K562 (cell line): ENCODE measurements around the gene LRRC8C. TPM values are rescaled to one million over a fixed set of nuclear protein-coding genes. Genes with fewer than 3 reads are reported as not detected.

ENCODE experiments used
- ATAC-seq: fragments of 200-7000 bp; cut with Tn5 transposase; 3 replicates; pipeline ENCODE4 v1.9.1; 2020; ENCODE audit warnings: moderate library complexity
- BruUV-seq: library from RNA; stranded (reverse); fragments of 400-500 nt; replicated peaks from 2 replicates; lab custom pipeline; 2021; lab: Mats Ljungman, UMichigan
- CTCF ChIA-PET: fragments of 300-600 bp; formaldehyde crosslinking; extraction: SDS; loops from one replicate; lab custom pipeline; 2021; ENCODE audit warnings: low intra/inter-chr PET ratio; lab: Yijun Ruan, JAX
- POLR2A ChIA-PET: fragments of 300-600, 350-650 bp; sonication (Branson Sonifier 250); formaldehyde crosslinking; extraction: SDS; loops from one replicate; lab custom pipeline; 2021; ENCODE audit warnings: antibody characterized with exemption, inconsistent platforms; lab: Yijun Ruan, JAX
- DNase-seq, 4 experiments: peaks; one replicate each; pipeline versions ENCODE4 v3.0.0 to v3.0.0-alpha.2; 2011 to 2018; ENCODE audit warnings: low spot score in 3 of 4, mixed read lengths in 3 of 4; ENCODE audit errors: extremely low read depth in 1 of 4
- FAIRE-seq: peaks from 2 replicates; lab custom pipeline; 2011; peaks lifted over from hg19 to GRCh38; lab: Jason Lieb, UNC
- H2AFZ ChIP-seq: 2 replicates; pipeline ENCODE4 v1.6.0; 2011; ENCODE audit warnings: low read depth, low read length, control low read depth, inconsistent platforms
- H3K27ac ChIP-seq: fragments of 200-600 bp; 3 replicates; pipeline ENCODE4 v1.8.0; 2011; ENCODE audit warnings: low read depth, mild to moderate bottlenecking, control low read depth, inconsistent platforms, low read length, moderate library complexity, mixed read lengths; ENCODE audit errors: extremely low read depth
- H3K27me3 ChIP-seq, 2 experiments: fragments of 300-600 bp in 1 of 2; 2 replicates in 1 of 2; 3 replicates in 1 of 2; pipeline versions ENCODE4 v1.6.0 to v1.8.0; 2011; ENCODE audit warnings: inconsistent platforms in 2 of 2, low read length in 2 of 2, mild to moderate bottlenecking in 1 of 2, mixed read lengths in 1 of 2, moderate library complexity in 1 of 2; ENCODE audit not compliant: control insufficient read depth in 2 of 2, insufficient read depth in 2 of 2
- H3K36me3 ChIP-seq: fragments of 300-600 bp; 3 replicates; pipeline ENCODE4 v1.8.0; 2011; ENCODE audit warnings: mild to moderate bottlenecking, low read length, inconsistent platforms; ENCODE audit not compliant: control insufficient read depth, insufficient read depth
- H3K4me1 ChIP-seq, 2 experiments: fragments of 200-600 bp in 1 of 2; replicated peaks in 1 of 2; 2 replicates in 1 of 2; 3 replicates in 1 of 2; pipeline versions ENCODE4 v1.5.1 to v1.8.0; 2011; ENCODE audit warnings: inconsistent platforms in 2 of 2, low read length in 2 of 2, mild to moderate bottlenecking in 1 of 2, mixed read lengths in 1 of 2, moderate library complexity in 1 of 2; ENCODE audit not compliant: control insufficient read depth in 2 of 2, insufficient read depth in 2 of 2
- H3K4me2 ChIP-seq: 2 replicates; pipeline ENCODE4 v1.6.1; 2011; ENCODE audit warnings: low read length, control low read depth, inconsistent platforms, mixed read lengths; ENCODE audit not compliant: insufficient read depth
- H3K4me3 ChIP-seq: fragments of 200-600 bp; sonication (generic), shearing (Covaris generic); 2 replicates; pipeline ENCODE4 v1.5.1; 2016; ENCODE audit warnings: control low read depth, inconsistent platforms
- H3K79me2 ChIP-seq: fragments of 200-600 bp; 3 replicates; pipeline ENCODE4 v1.8.0; 2011; ENCODE audit warnings: low read length, inconsistent platforms; ENCODE audit not compliant: control insufficient read depth, insufficient read depth
- H3K9ac ChIP-seq, 2 experiments: 2 replicates each; pipeline versions ENCODE4 v1.6.0 to v1.6.1; 2011; ENCODE audit warnings: low read depth in 2 of 2, low read length in 2 of 2, control low read depth in 1 of 2, inconsistent platforms in 1 of 2, mild to moderate bottlenecking in 1 of 2, mixed read lengths in 1 of 2; ENCODE audit not compliant: insufficient read depth in 1 of 2
- H3K9me1 ChIP-seq: one replicate; pipeline ENCODE4 v1.6.0; 2011; ENCODE audit warnings: inconsistent platforms, mild to moderate bottlenecking, low read length, moderate library complexity; ENCODE audit not compliant: control insufficient read depth, insufficient read depth
- H3K9me3 ChIP-seq: replicated peaks from 2 replicates; pipeline ENCODE4 v1.5.1; 2011; ENCODE audit warnings: low read depth, low read length, inconsistent platforms; ENCODE audit not compliant: control insufficient read depth, insufficient read depth
- H4K20me1 ChIP-seq: replicated peaks from 2 replicates; pipeline ENCODE4 v1.6.1; 2011; ENCODE audit warnings: low read length, inconsistent platforms, mixed read lengths; ENCODE audit not compliant: control insufficient read depth, insufficient read depth
- CBFA2T2 ChIP-seq: fragments of 450-650 bp; conservative IDR thresholded peaks from 2 replicates; pipeline ENCODE4 v1.6.1; 2017; ENCODE audit warnings: mild to moderate bottlenecking
- CC2D1A ChIP-seq: fragments of 450-650 bp; IDR thresholded peaks from 2 replicates; pipeline ENCODE4 v1.6.1; 2017; ENCODE audit warnings: mild to moderate bottlenecking
- GABPB1 ChIP-seq: sonication (generic); formaldehyde crosslinking; IDR thresholded peaks from 2 replicates; pipeline ENCODE4 v1.8.0; 2022; ENCODE audit warnings: mild to moderate bottlenecking, missing genetic modification reagents
- PRMT5 ChIP-seq: sonication (generic); formaldehyde crosslinking; IDR thresholded peaks from 2 replicates; pipeline ENCODE4 v1.5.0; 2020; ENCODE audit warnings: missing genetic modification reagents
- RBM34 ChIP-seq: fragments of 200-400 bp; formaldehyde crosslinking; IDR thresholded peaks from 2 replicates; pipeline ENCODE4 v1.6.1; 2018; ENCODE audit warnings: low read length, borderline replicate concordance; ENCODE audit not compliant: insufficient read depth
- SAFB2 ChIP-seq: fragments of 200-400 bp; formaldehyde crosslinking; IDR thresholded peaks from 2 replicates; pipeline ENCODE4 v1.6.1; 2018; ENCODE audit warnings: borderline replicate concordance, low read length, low read depth, moderate library complexity; ENCODE audit not compliant: severe bottlenecking
- ZNF232 ChIP-seq: sonication (generic); formaldehyde crosslinking; IDR thresholded peaks from 2 replicates; pipeline ENCODE4 v1.8.0; 2022; ENCODE audit warnings: mild to moderate bottlenecking, missing genetic modification reagents
- ZNF354B ChIP-seq: fragments of 250-450 bp; sonication (Bioruptor Pico); IDR thresholded peaks from 2 replicates; pipeline ENCODE4 v1.4.0; 2020
- ZNF695 ChIP-seq: fragments of 450-650 bp; formaldehyde crosslinking; IDR thresholded peaks from 2 replicates; pipeline ENCODE4 v1.4.0; 2020; ENCODE audit warnings: mild to moderate bottlenecking, moderate library complexity
- WGBS: fragments of 100-300 bp; shearing (Covaris generic); methylation state at CpG from one replicate; pipeline ENCODE4 v1.1.6; 2016; ENCODE audit warnings: low coverage, mixed read lengths; ENCODE audit not compliant: insufficient coverage; ENCODE audit errors: missing lambda C conversion rate; 5-methylcytosine and 5-hydroxymethylcytosine counted together
- in situ Hi-C: fragments of 300-500 bp; cut with MboI; formaldehyde crosslinking; loops from 4 replicates; pipeline ENCODE4 v1.15.0; 2018; ENCODE audit warnings: inconsistent platforms, mixed read lengths
- intact Hi-C: fragments of 100-400 bp; cut with micrococcal nuclease; formaldehyde crosslinking; loops from 2 replicates; pipeline ENCODE4 v1.14.2; 2022
- polyA plus RNA-seq, 8 experiments: library from polyadenylated mRNA; depleted of rRNA in 4 of 8; stranded (reverse) in 5 of 8; unstranded in 3 of 8; fragments of >200 nt; fragmentation: Nextera tagmentation in 2 of 8; fragmentation: Illumina TruSeq in 1 of 8; extraction: Ambion mirVana in 2 of 8; extraction: Trizol in 1 of 8; gene quantifications; 2 replicates each; pipeline versions ENCODE4 v1.2.1 to v1.2.3, GENCODE V29; 2011 to 2014; ENCODE audit warnings: inconsistent platforms in 1 of 8, missing spikeins in 1 of 8
- total RNA-seq, 7 experiments: library from RNA; depleted of rRNA in 6 of 7; stranded (reverse); fragments of >200 nt in 6 of 7; fragmentation: Illumina TruSeq in 2 of 7; extraction: Trizol in 2 of 7; gene quantifications; 2 replicates each; pipeline versions ENCODE4 v1.2.1 to v1.2.3, GENCODE V29; 2011 to 2021; ENCODE audit warnings: low replicate concordance in 1 of 7
- TF ChIP-seq, protein P1 (sequence below): fragments of 450-650 bp; conservative IDR thresholded peaks from 2 replicates; pipeline ENCODE4 v1.6.1; 2016; ENCODE audit warnings: missing genetic modification characterization, low read depth, mild to moderate bottlenecking, missing compliant biosample characterization, moderate library complexity
- TF ChIP-seq, protein P2 (sequence below): fragments of 250-450 bp; sonication (Bioruptor Pico); IDR thresholded peaks from 2 replicates; pipeline ENCODE4 v1.4.0; 2020; ENCODE audit warnings: mild to moderate bottlenecking, moderate library complexity
- TF ChIP-seq, protein P3 (sequence below): fragments of 450-650 bp; IDR thresholded peaks from 2 replicates; pipeline ENCODE4 v1.6.1; 2017; ENCODE audit warnings: antibody characterized with exemption, mild to moderate bottlenecking
- TF ChIP-seq, protein P4 (sequence below), 2 experiments: fragments of 150-350 bp in 1 of 2; IDR thresholded peaks; 2 replicates each; pipeline ENCODE4 v1.6.1; 2012 to 2016; ENCODE audit warnings: low read depth in 2 of 2, low read length in 2 of 2, mild to moderate bottlenecking in 1 of 2, moderate library complexity in 1 of 2

LRRC8C gene
- total and polyA plus RNA-seq, 9 of the 15 experiments (the other 6 are each of a cell fraction or from before 2014, with no cell fraction given), result 1.00 to 12.5 (median 4.5) TPM

DNA sequence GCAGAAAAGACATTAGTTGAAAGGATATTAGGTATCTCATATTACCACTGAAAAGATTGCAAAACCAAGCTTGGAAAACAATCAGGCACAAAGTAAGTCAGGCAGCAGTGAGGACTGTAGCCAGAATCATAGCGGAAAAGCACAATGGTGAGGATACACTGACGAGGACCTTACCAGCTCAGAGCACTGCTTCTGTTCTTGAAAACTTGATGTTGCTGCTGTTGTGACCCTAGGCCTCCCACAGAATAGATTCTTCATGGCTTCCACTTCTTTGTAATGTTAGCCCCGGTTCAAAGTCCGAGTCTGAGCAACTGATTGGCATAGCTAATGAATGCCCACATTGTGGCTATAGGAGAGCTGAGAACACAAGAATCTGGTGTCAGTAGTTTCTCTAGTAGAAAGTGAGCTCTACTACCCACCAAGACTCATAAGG lies 45.2 kb upstream of the LRRC8C start:
- no peaks in the 10 kb centered on the region for H3K9me1 ChIP-seq
- H3K9ac ChIP-seq, result no peak overlapping the region
- whole genome bisulfite sequencing, result 93% methylated on average over 4 of the region's 4 CpGs
- H3K79me2 ChIP-seq, result peaks cover 68% of the 10 kb centered on the region
- no peaks in the 10 kb centered on the region; the same call in 1 of the 2 replicates for H4K20me1 ChIP-seq
- ChIA-PET POLR2A (interaction anchor here (1.5 kb wide), 1 partner anchor 14 kb away, joined by 3 read pairs; no protein-coding TSS in a partner anchor), CTCF (no interaction called here)
- FAIRE-seq, result no peak
- peaks cover 88% of the 10 kb centered on the region for H3K36me3 ChIP-seq
- H3K9me3 ChIP-seq, result no peaks in the 10 kb centered on the region
- ATAC-seq, result no peak
- intact Hi-C loops (no loop called here), in situ Hi-C loops (no loop called here)
- H3K27ac ChIP-seq, result no peak overlapping the region
- H3K4me1 ChIP-seq, result no peaks in the 10 kb centered on the region
- no TSS peak for BruUV-seq
- no peak overlapping the region for H3K4me2 ChIP-seq
- no peak overlapping the region for H3K4me3 ChIP-seq
- H3K27me3 ChIP-seq, result no peaks in the 10 kb centered on the region
- no peak overlapping the region for H2AFZ ChIP-seq
- DNase-seq, result no peak
- TF ChIP-seq RBM34 (no peak), GABPB1 (CRISPR knock-in tag) (no peak), CC2D1A (no peak), ZNF354B (CRISPR knock-in tag) (no peak), CBFA2T2 (no peak), PRMT5 (CRISPR knock-in tag) (no peak), ZNF232 (CRISPR knock-in tag) (no peak), ZNF695 (CRISPR knock-in tag) (no peak), SAFB2 (no peak)
- TF ChIP-seq, protein P1, sequence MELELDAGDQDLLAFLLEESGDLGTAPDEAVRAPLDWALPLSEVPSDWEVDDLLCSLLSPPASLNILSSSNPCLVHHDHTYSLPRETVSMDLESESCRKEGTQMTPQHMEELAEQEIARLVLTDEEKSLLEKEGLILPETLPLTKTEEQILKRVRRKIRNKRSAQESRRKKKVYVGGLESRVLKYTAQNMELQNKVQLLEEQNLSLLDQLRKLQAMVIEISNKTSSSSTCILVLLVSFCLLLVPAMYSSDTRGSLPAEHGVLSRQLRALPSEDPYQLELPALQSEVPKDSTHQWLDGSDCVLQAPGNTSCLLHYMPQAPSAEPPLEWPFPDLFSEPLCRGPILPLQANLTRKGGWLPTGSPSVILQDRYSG (tag), result no peak
- TF ChIP-seq, protein P2, sequence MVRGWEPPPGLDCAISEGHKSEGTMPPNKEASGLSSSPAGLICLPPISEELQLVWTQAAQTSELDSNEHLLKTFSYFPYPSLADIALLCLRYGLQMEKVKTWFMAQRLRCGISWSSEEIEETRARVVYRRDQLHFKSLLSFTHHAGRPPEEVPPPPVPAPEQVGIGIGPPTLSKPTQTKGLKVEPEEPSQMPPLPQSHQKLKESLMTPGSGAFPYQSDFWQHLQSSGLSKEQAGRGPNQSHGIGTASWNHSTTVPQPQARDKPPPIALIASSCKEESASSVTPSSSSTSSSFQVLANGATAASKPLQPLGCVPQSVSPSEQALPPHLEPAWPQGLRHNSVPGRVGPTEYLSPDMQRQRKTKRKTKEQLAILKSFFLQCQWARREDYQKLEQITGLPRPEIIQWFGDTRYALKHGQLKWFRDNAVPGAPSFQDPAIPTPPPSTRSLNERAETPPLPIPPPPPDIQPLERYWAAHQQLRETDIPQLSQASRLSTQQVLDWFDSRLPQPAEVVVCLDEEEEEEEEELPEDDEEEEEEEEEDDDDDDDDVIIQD (CRISPR knock-in tag), result no peak
- TF ChIP-seq, protein P3, sequence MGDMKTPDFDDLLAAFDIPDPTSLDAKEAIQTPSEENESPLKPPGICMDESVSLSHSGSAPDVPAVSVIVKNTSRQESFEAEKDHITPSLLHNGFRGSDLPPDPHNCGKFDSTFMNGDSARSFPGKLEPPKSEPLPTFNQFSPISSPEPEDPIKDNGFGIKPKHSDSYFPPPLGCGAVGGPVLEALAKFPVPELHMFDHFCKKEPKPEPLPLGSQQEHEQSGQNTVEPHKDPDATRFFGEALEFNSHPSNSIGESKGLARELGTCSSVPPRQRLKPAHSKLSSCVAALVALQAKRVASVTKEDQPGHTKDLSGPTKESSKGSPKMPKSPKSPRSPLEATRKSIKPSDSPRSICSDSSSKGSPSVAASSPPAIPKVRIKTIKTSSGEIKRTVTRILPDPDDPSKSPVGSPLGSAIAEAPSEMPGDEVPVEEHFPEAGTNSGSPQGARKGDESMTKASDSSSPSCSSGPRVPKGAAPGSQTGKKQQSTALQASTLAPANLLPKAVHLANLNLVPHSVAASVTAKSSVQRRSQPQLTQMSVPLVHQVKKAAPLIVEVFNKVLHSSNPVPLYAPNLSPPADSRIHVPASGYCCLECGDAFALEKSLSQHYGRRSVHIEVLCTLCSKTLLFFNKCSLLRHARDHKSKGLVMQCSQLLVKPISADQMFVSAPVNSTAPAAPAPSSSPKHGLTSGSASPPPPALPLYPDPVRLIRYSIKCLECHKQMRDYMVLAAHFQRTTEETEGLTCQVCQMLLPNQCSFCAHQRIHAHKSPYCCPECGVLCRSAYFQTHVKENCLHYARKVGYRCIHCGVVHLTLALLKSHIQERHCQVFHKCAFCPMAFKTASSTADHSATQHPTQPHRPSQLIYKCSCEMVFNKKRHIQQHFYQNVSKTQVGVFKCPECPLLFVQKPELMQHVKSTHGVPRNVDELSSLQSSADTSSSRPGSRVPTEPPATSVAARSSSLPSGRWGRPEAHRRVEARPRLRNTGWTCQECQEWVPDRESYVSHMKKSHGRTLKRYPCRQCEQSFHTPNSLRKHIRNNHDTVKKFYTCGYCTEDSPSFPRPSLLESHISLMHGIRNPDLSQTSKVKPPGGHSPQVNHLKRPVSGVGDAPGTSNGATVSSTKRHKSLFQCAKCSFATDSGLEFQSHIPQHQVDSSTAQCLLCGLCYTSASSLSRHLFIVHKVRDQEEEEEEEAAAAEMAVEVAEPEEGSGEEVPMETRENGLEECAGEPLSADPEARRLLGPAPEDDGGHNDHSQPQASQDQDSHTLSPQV, result no peak
- TF ChIP-seq, protein P4, sequence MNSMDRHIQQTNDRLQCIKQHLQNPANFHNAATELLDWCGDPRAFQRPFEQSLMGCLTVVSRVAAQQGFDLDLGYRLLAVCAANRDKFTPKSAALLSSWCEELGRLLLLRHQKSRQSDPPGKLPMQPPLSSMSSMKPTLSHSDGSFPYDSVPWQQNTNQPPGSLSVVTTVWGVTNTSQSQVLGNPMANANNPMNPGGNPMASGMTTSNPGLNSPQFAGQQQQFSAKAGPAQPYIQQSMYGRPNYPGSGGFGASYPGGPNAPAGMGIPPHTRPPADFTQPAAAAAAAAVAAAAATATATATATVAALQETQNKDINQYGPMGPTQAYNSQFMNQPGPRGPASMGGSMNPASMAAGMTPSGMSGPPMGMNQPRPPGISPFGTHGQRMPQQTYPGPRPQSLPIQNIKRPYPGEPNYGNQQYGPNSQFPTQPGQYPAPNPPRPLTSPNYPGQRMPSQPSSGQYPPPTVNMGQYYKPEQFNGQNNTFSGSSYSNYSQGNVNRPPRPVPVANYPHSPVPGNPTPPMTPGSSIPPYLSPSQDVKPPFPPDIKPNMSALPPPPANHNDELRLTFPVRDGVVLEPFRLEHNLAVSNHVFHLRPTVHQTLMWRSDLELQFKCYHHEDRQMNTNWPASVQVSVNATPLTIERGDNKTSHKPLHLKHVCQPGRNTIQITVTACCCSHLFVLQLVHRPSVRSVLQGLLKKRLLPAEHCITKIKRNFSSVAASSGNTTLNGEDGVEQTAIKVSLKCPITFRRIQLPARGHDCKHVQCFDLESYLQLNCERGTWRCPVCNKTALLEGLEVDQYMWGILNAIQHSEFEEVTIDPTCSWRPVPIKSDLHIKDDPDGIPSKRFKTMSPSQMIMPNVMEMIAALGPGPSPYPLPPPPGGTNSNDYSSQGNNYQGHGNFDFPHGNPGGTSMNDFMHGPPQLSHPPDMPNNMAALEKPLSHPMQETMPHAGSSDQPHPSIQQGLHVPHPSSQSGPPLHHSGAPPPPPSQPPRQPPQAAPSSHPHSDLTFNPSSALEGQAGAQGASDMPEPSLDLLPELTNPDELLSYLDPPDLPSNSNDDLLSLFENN (IDR thresholded peaks at IDR 0.05; ENCODE audit: low read depth in 2 of 2, low read length in 2 of 2), result no peak
